Effector CD8-positive, alpha-beta T cell (primary cell): ENCODE results near the gene MATN3.
"Not testable (repeated sequence)": the region's sequence is repeated elsewhere in the genome, so short reads cannot be mapped to it uniquely, and the experiment has no call there.

ENCODE experiments used
- DNase-seq: peaks from one replicate; lab custom pipeline; 2025; lab: John Stamatoyannopoulos, UW
- total RNA-seq, 4 experiments: gene quantifications; one replicate each; lab custom pipeline; 2026; lab: John Stamatoyannopoulos, UW

The MATN3 gene
- total RNA-seq, result 0 reads per million in 4 experiments

GRCh38 chr2:20012282-20013125 is at the start of gene MATN3:
Gene MATN3, minus strand, starts transcription at chr2:20012668. Its CDS starts 37 bp downstream, at chr2:20012631.
- no peak for DNase-seq

- no peak for DNase-seq
Measured at GRCh38 chr2:20061940-20062339, 49.5 kb upstream of the MATN3 start.

- DNase-seq, result no peak
Measured at GRCh38 chr2:20061476-20061875, 49.0 kb upstream of the MATN3 start.

GRCh38 chr2:20060106-20060505 is 47.6 kb upstream of the MATN3 start:
- no peak for DNase-seq

- no peak for DNase-seq
Measured at GRCh38 chr2:20057268-20057667, 44.8 kb upstream of the MATN3 start.

GRCh38 chr2:20054931-20055330 is 42.5 kb upstream of the MATN3 start:
- DNase-seq, result no peak

- DNase-seq, result no peak
Measured at GRCh38 chr2:20054119-20054518, 41.7 kb upstream of the MATN3 start.

- DNase-seq, result no peak
Measured at GRCh38 chr2:20052861-20053281, 40.4 kb upstream of the MATN3 start.

GRCh38 chr2:20052229-20052851 is 39.9 kb upstream of the MATN3 start:
- DNase-seq, result no peak

GRCh38 chr2:20051532-20052228 is 39.2 kb upstream of the MATN3 start, which contains the start of gene LAPTM4A:
Gene LAPTM4A, minus strand, starts transcription at chr2:20051628. Its CDS starts 108 bp downstream, at chr2:20051520.
- DNase-seq, result peak; percentile 97

GRCh38 chr2:20050646-20051531 is 38.4 kb upstream of the MATN3 start:
- no peak for DNase-seq

GRCh38 chr2:20050104-20050645 is 37.7 kb upstream of the MATN3 start:
- DNase-seq, result no peak

- DNase-seq, result no peak
Measured at GRCh38 chr2:20049637-20050036, 37.2 kb upstream of the MATN3 start.

GRCh38 chr2:20048488-20049448 is 36.3 kb upstream of the MATN3 start:
- no peak for DNase-seq

- DNase-seq, result not testable (repeated sequence)
Measured at GRCh38 chr2:20045712-20046292, 33.3 kb upstream of the MATN3 start.

- no peak for DNase-seq
Measured at GRCh38 chr2:20044778-20045177, 32.3 kb upstream of the MATN3 start.

GRCh38 chr2:20042531-20042930 is 30.1 kb upstream of the MATN3 start:
- DNase-seq, result no peak

- DNase-seq, result no peak
Measured at GRCh38 chr2:20040489-20041172, 28.2 kb upstream of the MATN3 start.

GRCh38 chr2:20037660-20038059 is 25.2 kb upstream of the MATN3 start:
- no peak for DNase-seq
